Osteoblast (primary cell): ENCODE results near the gene CDH26. TPM values are rescaled to one million over a fixed set of nuclear protein-coding genes. Genes with fewer than 3 reads are reported as not detected.

Source experiments
- DNase-seq: peaks from one replicate; pipeline ENCODE4 v3.0.0; 2011; ENCODE audit warnings: low spot score, mixed read lengths; ENCODE audit not compliant: insufficient read length; ENCODE audit errors: missing footprints
- H2AFZ ChIP-seq: 2 replicates; pipeline ENCODE4 v1.6.0; 2011; ENCODE audit warnings: mild to moderate bottlenecking, low read length
- H3K27ac ChIP-seq: 2 replicates; pipeline ENCODE4 v1.5.1; 2011; ENCODE audit warnings: mild to moderate bottlenecking, low read depth, low read length, moderate library complexity
- H3K27me3 ChIP-seq: 2 replicates; pipeline ENCODE4 v1.6.0; 2012; ENCODE audit warnings: mild to moderate bottlenecking, control low read depth, inconsistent platforms, low read length, moderate library complexity; ENCODE audit not compliant: insufficient read depth
- H3K36me3 ChIP-seq: 2 replicates; pipeline ENCODE4 v1.5.1; 2011; ENCODE audit warnings: mild to moderate bottlenecking, low read length, control low read depth, moderate library complexity; ENCODE audit not compliant: insufficient read depth
- H3K4me1 ChIP-seq: 2 replicates; pipeline ENCODE4 v1.5.1; 2011; ENCODE audit warnings: mild to moderate bottlenecking, low read length, control low read depth, moderate library complexity; ENCODE audit not compliant: insufficient read depth
- H3K4me2 ChIP-seq: 2 replicates; pipeline ENCODE4 v1.6.0; 2011; ENCODE audit warnings: mild to moderate bottlenecking, low read length; ENCODE audit not compliant: insufficient read depth
- H3K4me3 ChIP-seq: fragments of 200-600 bp; sonication (generic); 3 replicates; pipeline ENCODE4 v1.5.1; 2012; ENCODE audit warnings: mild to moderate bottlenecking, low read length, inconsistent platforms; ENCODE audit not compliant: insufficient read depth
- H3K79me2 ChIP-seq: 2 replicates; pipeline ENCODE4 v1.6.0; 2012; ENCODE audit warnings: mild to moderate bottlenecking, low read length, control low read depth, inconsistent platforms; ENCODE audit not compliant: insufficient read depth
- H3K9me3 ChIP-seq: 2 replicates; pipeline ENCODE4 v1.5.1; 2011; ENCODE audit warnings: low read depth, low read length, control low read depth
- H4K20me1 ChIP-seq: 2 replicates; pipeline ENCODE4 v1.6.0; 2012; ENCODE audit warnings: mild to moderate bottlenecking, low read length, control low read depth; ENCODE audit not compliant: insufficient read depth
- CTCF ChIP-seq: IDR thresholded peaks from 2 replicates; pipeline ENCODE4 v1.5.1; 2011; ENCODE audit warnings: mild to moderate bottlenecking, low read depth, low read length, moderate library complexity; ENCODE audit errors: extremely low read depth
- total RNA-seq: library from RNA; depleted of rRNA; stranded (reverse); fragments of >200 nt; gene quantifications from 2 replicates; pipeline ENCODE4 v1.2.3, GENCODE V29; 2012

The CDH26 gene
- total RNA-seq, 1 donor = under 0.01 TPM

DNA sequence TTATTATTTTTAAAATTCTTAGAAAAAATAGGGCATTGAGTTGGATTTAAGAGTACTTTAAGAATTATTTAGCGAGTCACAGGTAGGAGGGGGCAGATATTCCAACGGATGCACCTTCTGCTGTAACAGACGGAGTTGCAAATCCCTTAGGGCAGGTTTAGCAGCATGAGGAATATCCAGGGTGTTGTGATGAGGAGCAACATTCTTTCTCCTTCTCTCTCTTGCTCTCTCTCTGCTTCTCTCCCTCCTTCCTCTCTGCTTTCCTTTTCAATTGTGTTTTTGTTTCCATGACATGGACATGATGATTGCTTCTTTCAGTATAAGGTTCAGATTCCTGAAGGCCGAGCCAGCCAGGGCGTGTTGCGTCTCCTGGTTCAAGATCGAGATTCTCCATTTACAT is 28.9 kb downstream of the CDH26 start:
- no peak overlapping the region for H3K4me2 ChIP-seq
- no peak for DNase-seq
- TF ChIP-seq CTCF = no peak
- H3K9me3 ChIP-seq = no peaks in the 10 kb centered on the region
- H4K20me1 ChIP-seq = no peaks in the 10 kb centered on the region
- no peak overlapping the region for H3K27ac ChIP-seq
- no peak overlapping the region for H2AFZ ChIP-seq
- no peaks in the 10 kb centered on the region for H3K79me2 ChIP-seq
- H3K27me3 ChIP-seq = no peaks in the 10 kb centered on the region
- H3K4me3 ChIP-seq = no peak overlapping the region
- H3K36me3 ChIP-seq = no peaks in the 10 kb centered on the region
- H3K4me1 ChIP-seq = no peaks in the 10 kb centered on the region

- Histone ChIP-seq H3K79me2 (no peaks in the 10 kb centered on the region), H3K4me2 (no peak overlapping the region), H3K4me3 (no peak overlapping the region), H3K4me1 (no peaks in the 10 kb centered on the region), H3K36me3 (no peaks in the 10 kb centered on the region), H2AFZ (no peak overlapping the region), H4K20me1 (no peaks in the 10 kb centered on the region), H3K27ac (no peak overlapping the region), H3K27me3 (no peaks in the 10 kb centered on the region), H3K9me3 (no peaks in the 10 kb centered on the region)
- no peak for DNase-seq
- no peak for TF ChIP-seq CTCF
These were observed 29.9 kb downstream of the CDH26 start for GRCh38 chr20:59988141-59988540.

- H3K4me2 ChIP-seq = no peak overlapping the region
- DNase-seq = peak; percentile 78
- H3K27me3 ChIP-seq = no peaks in the 10 kb centered on the region
These were observed 34.4 kb downstream of the CDH26 start for GRCh38 chr20:59992526-59993084.

More at GRCh38 chr20:59992526-59993084, 34.4 kb downstream of the CDH26 start:
- H3K36me3 ChIP-seq = no peaks in the 10 kb centered on the region
- H3K9me3 ChIP-seq = no peaks in the 10 kb centered on the region
- no peak for TF ChIP-seq CTCF
- no peak overlapping the region for H3K4me3 ChIP-seq
- no peaks in the 10 kb centered on the region for H3K79me2 ChIP-seq
- H3K4me1 ChIP-seq = no peaks in the 10 kb centered on the region
- H2AFZ ChIP-seq = no peak overlapping the region
- no peaks in the 10 kb centered on the region for H4K20me1 ChIP-seq
- H3K27ac ChIP-seq = no peak overlapping the region
